CD14-positive monocyte (primary cell): ENCODE measurements around the gene CHRNB1. TPM values are rescaled to one million over a fixed set of nuclear protein-coding genes. Genes with fewer than 3 reads are reported as not detected.

Experiments used
- DNase-seq, 3 donors: peaks; one replicate each; pipeline ENCODE4 v3.0.0-alpha.2; 2011 to 2022
- H2AFZ ChIP-seq: 2 replicates; pipeline ENCODE4 v1.6.0; 2012; ENCODE audit warnings: mild to moderate bottlenecking, low read depth, low read length, inconsistent platforms; ENCODE audit not compliant: insufficient read depth, poor library complexity, severe bottlenecking
- H3K27ac ChIP-seq, 2 donors: 1 replicate in 1 of 2; 2 replicates in 1 of 2; pipeline ENCODE4 v1.5.1; 2012 to 2013; ENCODE audit warnings: low read length in 2 of 2, control low read depth in 1 of 2, inconsistent platforms in 1 of 2, low read depth in 1 of 2, mild to moderate bottlenecking in 1 of 2
- H3K27me3 ChIP-seq, 2 donors: one replicate each; pipeline versions ENCODE4 v1.6.0 to v1.6.1; 2011 to 2013; ENCODE audit warnings: low read length in 2 of 2; ENCODE audit not compliant: control insufficient read depth in 2 of 2, insufficient read depth in 2 of 2
- H3K36me3 ChIP-seq, 2 donors: replicated peaks in 1 of 2; 1 replicate in 1 of 2; 2 replicates in 1 of 2; pipeline versions ENCODE4 v1.5.1 to v1.6.1; 2012 to 2013; ENCODE audit warnings: low read length in 2 of 2, control low read depth in 1 of 2, inconsistent platforms in 1 of 2, mild to moderate bottlenecking in 1 of 2; ENCODE audit not compliant: insufficient read depth in 2 of 2, control insufficient read depth in 1 of 2
- H3K4me1 ChIP-seq, 2 donors: 1 replicate in 1 of 2; 2 replicates in 1 of 2; pipeline versions ENCODE4 v1.5.1 to v1.6.1; 2012 to 2013; ENCODE audit warnings: low read length in 2 of 2, control low read depth in 1 of 2, inconsistent platforms in 1 of 2, mild to moderate bottlenecking in 1 of 2, moderate library complexity in 1 of 2; ENCODE audit not compliant: insufficient read depth in 2 of 2, control insufficient read depth in 1 of 2
- H3K4me2 ChIP-seq: replicated peaks from 2 replicates; pipeline ENCODE3; 2012; ENCODE audit warnings: low read length, moderate library complexity, mild to moderate bottlenecking; ENCODE audit not compliant: poor library complexity, severe bottlenecking; ENCODE audit errors: extremely low read depth
- H3K4me3 ChIP-seq, 3 experiments: fragments of 200-600 bp in 1 of 3; sonication (generic) in 1 of 3; replicated peaks in 1 of 3; 1 replicate in 2 of 3; 2 replicates in 1 of 3; pipeline ENCODE4 v1.5.1; 2011 to 2013; ENCODE audit warnings: low read length in 3 of 3, mild to moderate bottlenecking in 3 of 3, control low read depth in 2 of 3, low read depth in 2 of 3, inconsistent platforms in 1 of 3, moderate library complexity in 1 of 3
- H3K79me2 ChIP-seq: 2 replicates; pipeline ENCODE4 v1.6.0; 2012; ENCODE audit warnings: mild to moderate bottlenecking, control low read depth, inconsistent platforms, low read length, moderate library complexity; ENCODE audit not compliant: insufficient read depth
- H3K9ac ChIP-seq: 2 replicates; pipeline ENCODE4 v1.6.0; 2017; ENCODE audit warnings: low read length, mild to moderate bottlenecking; ENCODE audit not compliant: insufficient read depth, poor library complexity, severe bottlenecking
- H3K9me3 ChIP-seq, 2 donors: replicated peaks in 1 of 2; 1 replicate in 1 of 2; 2 replicates in 1 of 2; pipeline versions ENCODE4 v1.5.1 to v1.6.1; 2012 to 2013; ENCODE audit warnings: low read length in 2 of 2, control low read depth in 1 of 2; ENCODE audit not compliant: control insufficient read depth in 1 of 2, insufficient read depth in 1 of 2
- H4K20me1 ChIP-seq: 2 replicates; pipeline ENCODE4 v1.6.0; 2012; ENCODE audit warnings: mild to moderate bottlenecking, low read length, control low read depth, moderate library complexity; ENCODE audit not compliant: insufficient read depth
- H3K27ac Mint-ChIP-seq, 7 donors: one replicate each; pipeline ENCODE4 v1.8.0; 2020; ENCODE audit warnings: mild to moderate bottlenecking in 7 of 7, mixed read lengths in 7 of 7, moderate library complexity in 6 of 7, inconsistent platforms in 2 of 7
- H3K27me3 Mint-ChIP-seq, 3 donors: one replicate each; pipeline ENCODE4 v1.8.0; 2021 to 2022; ENCODE audit warnings: low read depth in 3 of 3, mild to moderate bottlenecking in 3 of 3, mixed read lengths in 3 of 3, moderate library complexity in 3 of 3, inconsistent platforms in 1 of 3
- H3K36me3 Mint-ChIP-seq, 2 donors: one replicate each; pipeline ENCODE4 v1.8.0; 2020; ENCODE audit warnings: mixed read lengths in 2 of 2, inconsistent platforms in 1 of 2, mild to moderate bottlenecking in 1 of 2
- H3K4me1 Mint-ChIP-seq: one replicate; pipeline ENCODE4 v1.8.0; 2020; ENCODE audit warnings: mild to moderate bottlenecking, mixed read lengths
- H3K4me3 Mint-ChIP-seq, 2 donors: one replicate each; pipeline ENCODE4 v1.8.0; 2020; ENCODE audit warnings: mild to moderate bottlenecking in 2 of 2, mixed read lengths in 2 of 2, moderate library complexity in 1 of 2
- H3K9me3 Mint-ChIP-seq, 7 donors: one replicate each; pipeline ENCODE4 v1.8.0; 2020 to 2022; ENCODE audit warnings: mixed read lengths in 7 of 7, mild to moderate bottlenecking in 6 of 7, moderate library complexity in 6 of 7, inconsistent platforms in 2 of 7
- CTCF ChIP-seq: fragments of 200-600 bp; IDR thresholded peaks from one replicate; pipeline ENCODE4 v1.8.0; 2022; ENCODE audit warnings: antibody characterized with exemption, mild to moderate bottlenecking
- WGBS: methylation state at CpG from one replicate; pipeline ENCODE4 v1.1.5; 2013; ENCODE audit warnings: missing lambda C conversion rate; ENCODE audit not compliant: insufficient coverage; 5-methylcytosine and 5-hydroxymethylcytosine counted together
- intact Hi-C, 2 donors: fragments of 100-400 bp; cut with micrococcal nuclease; formaldehyde crosslinking; loops; one replicate each; pipeline versions ENCODE4 v1.15.0 to v1.15.1; 2023
- polyA plus RNA-seq, 3 donors: library from polyadenylated mRNA; depleted of rRNA in 1 of 3; unstranded in 2 of 3; stranded (reverse) in 1 of 3; fragments of 300-500 nt in 2 of 3; fragments of >200 nt in 1 of 3; fragmentation: Illumina TruSeq in 2 of 3; gene quantifications; 1 replicate in 2 of 3; 2 replicates in 1 of 3; pipeline ENCODE4 v1.2.3, GENCODE V29; 2012 to 2021

The CHRNB1 gene
- polyA plus RNA-seq, 3 donors, result 9.3 to 15.7 (median 14.7) TPM

- peaks cover 19% of the 10 kb centered on the region for H3K4me1 Mint-ChIP-seq
- H3K36me3 Mint-ChIP-seq, result peaks cover 8 to 10% of the 10 kb centered on the region in 2 donors
- peaks cover 31 to 51% of the 10 kb centered on the region in 2 donors for H3K27me3 ChIP-seq
- H3K36me3 ChIP-seq, result no peaks in the 10 kb centered on the region
- peaks cover 15 to 17% of the 10 kb centered on the region in 2 donors for H3K4me1 ChIP-seq
- DNase-seq, result no peak
- no peak overlapping the region for H3K27ac Mint-ChIP-seq
- H3K4me3 ChIP-seq, result no peak overlapping the region
- H3K9me3 Mint-ChIP-seq, result peaks cover 0 to 13% (median 4%) of the 10 kb centered on the region in 7 donors
- WGBS, result no CpG with 5 or more reads among the region's 7 CpGs
- TF ChIP-seq CTCF, result no peak
- H3K9me3 ChIP-seq, result peaks cover 0 to 3% of the 10 kb centered on the region in 2 donors
- peak overlapping the region in 1 of 2 donors; percentile 17 for H3K4me3 Mint-ChIP-seq
- no peak overlapping the region for H3K9ac ChIP-seq
- H3K4me2 ChIP-seq, result no peak overlapping the region
- H2AFZ ChIP-seq, result no peak overlapping the region
- no peaks in the 10 kb centered on the region for H3K79me2 ChIP-seq
- intact Hi-C loops, result no loop called here
- H4K20me1 ChIP-seq, result no peaks in the 10 kb centered on the region
- no peak overlapping the region for H3K27ac ChIP-seq
- H3K27me3 Mint-ChIP-seq, result peaks cover 56 to 62% (median 61%) of the 10 kb centered on the region in 3 donors
Measured at GRCh38 chr17:7448461-7448860, 3.6 kb downstream of the CHRNB1 start.

- Mint-ChIP-seq H3K4me3 (no peak overlapping the region), H3K4me1 (peaks cover 16% of the 10 kb centered on the region), H3K36me3 (peaks cover 10 to 22% of the 10 kb centered on the region in 2 donors), H3K27ac (no peak overlapping the region), H3K27me3 (no peaks in the 10 kb centered on the region), H3K9me3 (no peaks in the 10 kb centered on the region)
- no peak overlapping the region for H2AFZ ChIP-seq
- no peak for TF ChIP-seq CTCF
- H3K4me2 ChIP-seq, result no peak overlapping the region
- no peak overlapping the region for H3K27ac ChIP-seq
- no peaks in the 10 kb centered on the region for H3K9me3 ChIP-seq
- WGBS, result no CpG with 5 or more reads among the region's 3 CpGs
- peaks cover 8 to 9% of the 10 kb centered on the region in 2 donors for H3K4me1 ChIP-seq
- DNase-seq, result no peak
- H3K4me3 ChIP-seq, result no peak overlapping the region
- H4K20me1 ChIP-seq, result no peaks in the 10 kb centered on the region
- intact Hi-C loops, result no loop called here
- peaks cover 7% of the 10 kb centered on the region for H3K79me2 ChIP-seq
- no peaks in the 10 kb centered on the region for H3K27me3 ChIP-seq
- H3K9ac ChIP-seq, result no peak overlapping the region
- H3K36me3 ChIP-seq, result peaks cover 16 to 25% of the 10 kb centered on the region in 2 donors
Measured at GRCh38 chr17:7459961-7460545, 15.2 kb downstream of the CHRNB1 start.
